Gastroesophageal sphincter (tissue), 3 donors: ENCODE measurements around the gene SLC38A10.

Experiments used
- CTCF ChIP-seq, 4 experiments: fragments of 200-600 bp in 2 of 4; fragments of 450-650 bp in 2 of 4; sonication (generic) in 1 of 4; IDR thresholded peaks; one replicate each; pipeline ENCODE4 v1.5.1; 2017 to 2019; ENCODE audit warnings: antibody characterized with exemption in 4 of 4, mild to moderate bottlenecking in 2 of 4, moderate library complexity in 2 of 4
- POLR2A ChIP-seq, 2 donors: fragments of 450-650 bp; IDR thresholded peaks; one replicate each; pipeline ENCODE4 v1.6.1; 2017; ENCODE audit warnings: antibody characterized with exemption in 2 of 2, mild to moderate bottlenecking in 2 of 2, moderate library complexity in 1 of 2
- POLR2AphosphoS5 ChIP-seq: sonication (generic); formaldehyde crosslinking; IDR thresholded peaks from one replicate; pipeline ENCODE4 v1.6.1; 2017; ENCODE audit warnings: antibody characterized with exemption

- TF ChIP-seq CTCF (IDR thresholded peaks at IDR 0.05) (no peak), POLR2AphosphoS5 (no peak), POLR2A (IDR thresholded peaks at IDR 0.05) (no peak)
These were observed 42.7 kb downstream of the SLC38A10 start for GRCh38 chr17:81252326-81252986.
